Upper lobe of right lung (tissue), 1 donor: ENCODE measurements around the gene TCF12. TPM values are rescaled to one million over a fixed set of nuclear protein-coding genes. Genes with fewer than 3 reads are reported as not detected.

Source experiments
- ATAC-seq: fragments of 200-7000 bp; cut with Tn5 transposase; one replicate; pipeline ENCODE4 v1.9.1; 2020; ENCODE audit warnings: mild to moderate bottlenecking, moderate library complexity
- DNase-seq: peaks from one replicate; pipeline ENCODE4 v3.0.0-alpha.2; 2020
- H3K27ac ChIP-seq: fragments of 200-600 bp; one replicate; pipeline ENCODE4 v1.8.0; 2022
- H3K27me3 ChIP-seq: fragments of 200-600 bp; one replicate; pipeline ENCODE4 v1.8.0; 2022; ENCODE audit warnings: mild to moderate bottlenecking
- H3K36me3 ChIP-seq: fragments of 200-600 bp; one replicate; pipeline ENCODE4 v1.8.0; 2022
- H3K4me1 ChIP-seq: fragments of 200-600 bp; one replicate; pipeline ENCODE4 v1.8.0; 2022
- H3K4me3 ChIP-seq: fragments of 200-600 bp; one replicate; pipeline ENCODE4 v1.8.0; 2022; ENCODE audit warnings: mild to moderate bottlenecking
- H3K9me3 ChIP-seq: fragments of 200-600 bp; one replicate; pipeline ENCODE4 v1.8.0; 2022
- CTCF ChIP-seq: fragments of 200-600 bp; IDR thresholded peaks from one replicate; pipeline ENCODE4 v1.8.0; 2022; ENCODE audit warnings: antibody characterized with exemption
- intact Hi-C: fragments of 100-400 bp; cut with DNase I; formaldehyde crosslinking; loops from one replicate; pipeline ENCODE4 v1.11.0; 2022
- total RNA-seq: library from RNA; stranded (reverse); fragmentation: NEBNext Ultra II Directional; extraction: Animal tissue kit (Norgen Biotek cat#: 25700); gene quantifications from one replicate; pipeline ENCODE4 v1.2.1, GENCODE V29; 2021
- donor health status: DM: no; HTN: yes; CAD: no; lungs with severe emphysema.

Gene TCF12
- total RNA-seq, 1 donor from 2014 or later, result 103 TPM

GRCh38 chr15:57085267-57085666 lies 166.8 kb downstream of the TCF12 start:
- no peak for ATAC-seq
- no peak for DNase-seq
- Histone ChIP-seq H3K9me3 (no peaks in the 10 kb centered on the region), H3K27ac (no peak overlapping the region), H3K4me3 (no peak overlapping the region), H3K36me3 (no peaks in the 10 kb centered on the region), H3K27me3 (no peaks in the 10 kb centered on the region), H3K4me1 (peaks cover 8% of the 10 kb centered on the region)
- no peak for TF ChIP-seq CTCF
- intact Hi-C loops, result no loop called here

GRCh38 chr15:57086857-57087427 lies 168.5 kb downstream of the TCF12 start:
- Histone ChIP-seq H3K27me3 (no peaks in the 10 kb centered on the region), H3K4me3 (no peak overlapping the region), H3K9me3 (no peaks in the 10 kb centered on the region), H3K27ac (no peak overlapping the region), H3K4me1 (peaks cover 6% of the 10 kb centered on the region), H3K36me3 (no peaks in the 10 kb centered on the region)
- DNase-seq (no peak), ATAC-seq (no peak)
- intact Hi-C loops, result no loop called here
- TF ChIP-seq CTCF, result no peak

GRCh38 chr15:57089815-57090495 lies 171.5 kb downstream of the TCF12 start:
- no peak for ATAC-seq
- intact Hi-C loops, result no loop called here

GRCh38 chr15:57090496-57090859 lies 172.0 kb downstream of the TCF12 start:
- DNase-seq (no peak), ATAC-seq (no peak)
- Histone ChIP-seq H3K4me1 (peaks cover 3% of the 10 kb centered on the region), H3K27me3 (no peaks in the 10 kb centered on the region), H3K36me3 (peaks cover 19% of the 10 kb centered on the region), H3K4me3 (no peak overlapping the region), H3K9me3 (no peaks in the 10 kb centered on the region), H3K27ac (no peak overlapping the region)
- TF ChIP-seq CTCF, result no peak
- intact Hi-C loops, result no loop called here

More at GRCh38 chr15:57089815-57090495, 171.5 kb downstream of the TCF12 start:
- peaks cover 3% of the 10 kb centered on the region for H3K4me1 ChIP-seq
- DNase-seq, result no peak
- TF ChIP-seq CTCF, result no peak
- H3K36me3 ChIP-seq, result peaks cover 19% of the 10 kb centered on the region
- H3K27ac ChIP-seq, result no peak overlapping the region
- no peaks in the 10 kb centered on the region for H3K27me3 ChIP-seq
- no peak overlapping the region for H3K4me3 ChIP-seq
- H3K9me3 ChIP-seq, result no peaks in the 10 kb centered on the region

GRCh38 chr15:57091636-57092035 lies 173.2 kb downstream of the TCF12 start:
- H3K27ac ChIP-seq, result no peak overlapping the region
- H3K4me3 ChIP-seq, result no peak overlapping the region
- no peak for TF ChIP-seq CTCF
- H3K27me3 ChIP-seq, result no peaks in the 10 kb centered on the region
- H3K36me3 ChIP-seq, result peaks cover 19% of the 10 kb centered on the region
- H3K9me3 ChIP-seq, result no peaks in the 10 kb centered on the region
- no peak for ATAC-seq
- H3K4me1 ChIP-seq, result peaks cover 3% of the 10 kb centered on the region
- intact Hi-C loops, result no loop called here
- no peak for DNase-seq
